ENCODE results near the gene MYCL.
A peak's percentile ranks its signal among the peaks of the same experiment; 100 is the strongest.

The MYCL gene

GRCh38 chr1:39901464-39901713 is 328 bp downstream of the MYCL start:
- no peak overlapping the region for H3K27ac ChIP-seq
- no peak for DNase-seq (ENCODE audit: low spot score)
- no peak for TF ChIP-seq CTCF (IDR thresholded peaks at IDR 0.05)
- peak overlapping the region; percentile 83 for H3K4me3 ChIP-seq

- no peak overlapping the region for H3K27ac ChIP-seq
- no peak for TF ChIP-seq CTCF (IDR thresholded peaks at IDR 0.05)
Measured at GRCh38 chr1:39900662-39901463, 854 bp downstream of the MYCL start.

GRCh38 chr1:39899611-39900538 is 1.8 kb downstream of the MYCL start:
- Histone ChIP-seq H3K27ac (no peak overlapping the region), H3K4me3 (no peak overlapping the region)
- no peak for TF ChIP-seq CTCF (IDR thresholded peaks at IDR 0.05)
- no peak for DNase-seq (ENCODE audit: low spot score)

More at GRCh38 chr1:39900662-39901463, 854 bp downstream of the MYCL start:
- no peak for DNase-seq (ENCODE audit: low spot score)
- H3K4me3 ChIP-seq, result peak overlapping the region; percentile 83

GRCh38 chr1:39898648-39899603 is 2.8 kb downstream of the MYCL start:
- no peak for DNase-seq (ENCODE audit: low spot score)
- H3K27ac ChIP-seq, result no peak overlapping the region
- no peak overlapping the region for H3K4me3 ChIP-seq
- TF ChIP-seq CTCF (IDR thresholded peaks at IDR 0.05), result no peak

GRCh38 chr1:39898191-39898590 is 3.5 kb downstream of the MYCL start:
- DNase-seq (ENCODE audit: low spot score), result no peak
- H3K27ac ChIP-seq, result no peak overlapping the region
- H3K4me3 ChIP-seq, result no peak overlapping the region
- TF ChIP-seq CTCF (IDR thresholded peaks at IDR 0.05), result no peak

GRCh38 chr1:39896909-39897685 is 4.6 kb downstream of the MYCL start:
- no peak overlapping the region for H3K27ac ChIP-seq
- DNase-seq (ENCODE audit: low spot score), result no peak
- H3K4me3 ChIP-seq, result no peak overlapping the region
- TF ChIP-seq CTCF (IDR thresholded peaks at IDR 0.05), result no peak
